H1 (cell line): ENCODE data around the gene AKR1D1. TPM values are rescaled to one million over a fixed set of nuclear protein-coding genes. Genes with fewer than 3 reads are reported as not detected.

Experiments used
- JUND ChIP-seq: IDR thresholded peaks from 2 replicates; pipeline ENCODE4 v1.6.1; 2011; ENCODE audit warnings: mild to moderate bottlenecking, improper control_type of control experiment, low read length
- POLR2AphosphoS5 ChIP-seq: IDR thresholded peaks from 2 replicates; pipeline ENCODE4 v1.6.1; 2011; ENCODE audit warnings: low read depth, low read length
- RAD21 ChIP-seq, 2 experiments: IDR thresholded peaks in 1 of 2; conservative IDR thresholded peaks in 1 of 2; 2 replicates each; pipeline ENCODE4 v1.6.1; 2011; ENCODE audit warnings: low read depth in 2 of 2, low read length in 2 of 2, improper control_type of control experiment in 1 of 2, inconsistent platforms in 1 of 2, mild to moderate bottlenecking in 1 of 2, moderate library complexity in 1 of 2
- RBBP5 ChIP-seq: IDR thresholded peaks from 2 replicates; pipeline ENCODE4 v1.7.1; 2012; ENCODE audit warnings: low read depth, mild to moderate bottlenecking, inconsistent platforms, low read length, moderate library complexity, borderline replicate concordance
- TAF7 ChIP-seq: optimal IDR thresholded peaks from 2 replicates; pipeline ENCODE3; 2011; ENCODE audit warnings: low read depth, mild to moderate bottlenecking, inconsistent platforms, low read length, moderate library complexity, borderline replicate concordance
- polyA plus RNA-seq, 7 experiments: library from polyadenylated mRNA; depleted of rRNA in 3 of 7; stranded (reverse) in 5 of 7; unstranded in 2 of 7; fragments of >200 nt in 5 of 7; fragments of 200-250 nt in 2 of 7; gene quantifications; 1 replicate in 5 of 7; 2 replicates in 1 of 7; 4 replicates in 1 of 7; pipeline versions ENCODE4 v1.2.1 to v1.2.3, GENCODE V29; 2011 to 2013; ENCODE audit warnings: missing spikeins in 2 of 7, mixed read lengths in 2 of 7
- total RNA-seq: library from RNA; stranded (reverse); fragmentation: NEBNext Ultra II Directional; extraction: Animal tissue kit (Norgen Biotek cat#: 25700); gene quantifications from 2 replicates; pipeline ENCODE4 v1.2.1, GENCODE V29; 2021
- TF ChIP-seq, protein P1 (sequence below): fragments of 300-600 bp; sonication (generic); IDR thresholded peaks from 2 replicates; pipeline ENCODE4 v1.7.1; 2012; ENCODE audit warnings: low read length, moderate library complexity, mild to moderate bottlenecking, inconsistent platforms; ENCODE audit not compliant: insufficient replicate concordance
- TF ChIP-seq, protein P2 (sequence below): IDR thresholded peaks from 2 replicates; pipeline ENCODE4 v1.6.1; 2012; ENCODE audit warnings: inconsistent platforms

Gene AKR1D1
- total and polyA plus RNA-seq, 2 of the 8 experiments (the other 6 are each of a cell fraction or from before 2014, with no cell fraction given), result not detected

DNA sequence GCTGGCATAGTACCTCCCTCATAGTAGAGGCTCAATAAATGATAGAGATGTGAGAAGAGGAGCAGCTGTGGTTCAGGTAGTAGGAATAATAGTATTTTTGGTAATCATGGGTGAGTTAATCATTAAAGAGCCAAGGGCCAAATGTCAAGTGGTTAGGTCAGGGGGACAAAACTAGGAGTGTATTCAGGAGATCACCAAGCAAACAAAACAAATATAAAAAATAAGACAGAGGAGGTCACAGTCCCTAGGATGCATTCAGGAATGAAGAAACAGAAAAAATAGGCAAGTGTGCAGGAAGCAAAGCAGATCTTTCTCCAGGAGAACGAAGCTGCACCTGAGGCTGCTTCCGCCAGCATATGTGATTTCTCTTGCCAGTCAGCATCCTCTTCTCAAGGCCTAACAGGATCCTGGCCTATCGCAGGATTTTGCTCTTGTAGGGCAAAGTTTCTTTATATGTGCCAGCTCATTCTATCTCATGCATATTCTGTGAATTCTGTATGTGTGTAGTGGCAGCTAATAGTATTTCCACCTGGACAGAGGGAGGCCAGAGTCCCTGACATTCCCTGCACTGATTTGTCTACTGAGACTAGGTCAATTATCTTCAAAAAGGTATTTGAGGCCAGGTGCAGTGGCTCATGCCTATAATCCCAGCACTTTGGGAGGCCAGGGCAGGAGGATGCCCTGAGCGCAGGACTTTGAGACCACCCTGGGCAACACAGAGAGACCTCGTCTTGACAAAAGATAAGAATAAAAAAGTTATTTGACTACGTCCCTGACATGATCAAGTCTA is 82.7 kb downstream of the AKR1D1 start (continued):
- TF ChIP-seq, protein P1, sequence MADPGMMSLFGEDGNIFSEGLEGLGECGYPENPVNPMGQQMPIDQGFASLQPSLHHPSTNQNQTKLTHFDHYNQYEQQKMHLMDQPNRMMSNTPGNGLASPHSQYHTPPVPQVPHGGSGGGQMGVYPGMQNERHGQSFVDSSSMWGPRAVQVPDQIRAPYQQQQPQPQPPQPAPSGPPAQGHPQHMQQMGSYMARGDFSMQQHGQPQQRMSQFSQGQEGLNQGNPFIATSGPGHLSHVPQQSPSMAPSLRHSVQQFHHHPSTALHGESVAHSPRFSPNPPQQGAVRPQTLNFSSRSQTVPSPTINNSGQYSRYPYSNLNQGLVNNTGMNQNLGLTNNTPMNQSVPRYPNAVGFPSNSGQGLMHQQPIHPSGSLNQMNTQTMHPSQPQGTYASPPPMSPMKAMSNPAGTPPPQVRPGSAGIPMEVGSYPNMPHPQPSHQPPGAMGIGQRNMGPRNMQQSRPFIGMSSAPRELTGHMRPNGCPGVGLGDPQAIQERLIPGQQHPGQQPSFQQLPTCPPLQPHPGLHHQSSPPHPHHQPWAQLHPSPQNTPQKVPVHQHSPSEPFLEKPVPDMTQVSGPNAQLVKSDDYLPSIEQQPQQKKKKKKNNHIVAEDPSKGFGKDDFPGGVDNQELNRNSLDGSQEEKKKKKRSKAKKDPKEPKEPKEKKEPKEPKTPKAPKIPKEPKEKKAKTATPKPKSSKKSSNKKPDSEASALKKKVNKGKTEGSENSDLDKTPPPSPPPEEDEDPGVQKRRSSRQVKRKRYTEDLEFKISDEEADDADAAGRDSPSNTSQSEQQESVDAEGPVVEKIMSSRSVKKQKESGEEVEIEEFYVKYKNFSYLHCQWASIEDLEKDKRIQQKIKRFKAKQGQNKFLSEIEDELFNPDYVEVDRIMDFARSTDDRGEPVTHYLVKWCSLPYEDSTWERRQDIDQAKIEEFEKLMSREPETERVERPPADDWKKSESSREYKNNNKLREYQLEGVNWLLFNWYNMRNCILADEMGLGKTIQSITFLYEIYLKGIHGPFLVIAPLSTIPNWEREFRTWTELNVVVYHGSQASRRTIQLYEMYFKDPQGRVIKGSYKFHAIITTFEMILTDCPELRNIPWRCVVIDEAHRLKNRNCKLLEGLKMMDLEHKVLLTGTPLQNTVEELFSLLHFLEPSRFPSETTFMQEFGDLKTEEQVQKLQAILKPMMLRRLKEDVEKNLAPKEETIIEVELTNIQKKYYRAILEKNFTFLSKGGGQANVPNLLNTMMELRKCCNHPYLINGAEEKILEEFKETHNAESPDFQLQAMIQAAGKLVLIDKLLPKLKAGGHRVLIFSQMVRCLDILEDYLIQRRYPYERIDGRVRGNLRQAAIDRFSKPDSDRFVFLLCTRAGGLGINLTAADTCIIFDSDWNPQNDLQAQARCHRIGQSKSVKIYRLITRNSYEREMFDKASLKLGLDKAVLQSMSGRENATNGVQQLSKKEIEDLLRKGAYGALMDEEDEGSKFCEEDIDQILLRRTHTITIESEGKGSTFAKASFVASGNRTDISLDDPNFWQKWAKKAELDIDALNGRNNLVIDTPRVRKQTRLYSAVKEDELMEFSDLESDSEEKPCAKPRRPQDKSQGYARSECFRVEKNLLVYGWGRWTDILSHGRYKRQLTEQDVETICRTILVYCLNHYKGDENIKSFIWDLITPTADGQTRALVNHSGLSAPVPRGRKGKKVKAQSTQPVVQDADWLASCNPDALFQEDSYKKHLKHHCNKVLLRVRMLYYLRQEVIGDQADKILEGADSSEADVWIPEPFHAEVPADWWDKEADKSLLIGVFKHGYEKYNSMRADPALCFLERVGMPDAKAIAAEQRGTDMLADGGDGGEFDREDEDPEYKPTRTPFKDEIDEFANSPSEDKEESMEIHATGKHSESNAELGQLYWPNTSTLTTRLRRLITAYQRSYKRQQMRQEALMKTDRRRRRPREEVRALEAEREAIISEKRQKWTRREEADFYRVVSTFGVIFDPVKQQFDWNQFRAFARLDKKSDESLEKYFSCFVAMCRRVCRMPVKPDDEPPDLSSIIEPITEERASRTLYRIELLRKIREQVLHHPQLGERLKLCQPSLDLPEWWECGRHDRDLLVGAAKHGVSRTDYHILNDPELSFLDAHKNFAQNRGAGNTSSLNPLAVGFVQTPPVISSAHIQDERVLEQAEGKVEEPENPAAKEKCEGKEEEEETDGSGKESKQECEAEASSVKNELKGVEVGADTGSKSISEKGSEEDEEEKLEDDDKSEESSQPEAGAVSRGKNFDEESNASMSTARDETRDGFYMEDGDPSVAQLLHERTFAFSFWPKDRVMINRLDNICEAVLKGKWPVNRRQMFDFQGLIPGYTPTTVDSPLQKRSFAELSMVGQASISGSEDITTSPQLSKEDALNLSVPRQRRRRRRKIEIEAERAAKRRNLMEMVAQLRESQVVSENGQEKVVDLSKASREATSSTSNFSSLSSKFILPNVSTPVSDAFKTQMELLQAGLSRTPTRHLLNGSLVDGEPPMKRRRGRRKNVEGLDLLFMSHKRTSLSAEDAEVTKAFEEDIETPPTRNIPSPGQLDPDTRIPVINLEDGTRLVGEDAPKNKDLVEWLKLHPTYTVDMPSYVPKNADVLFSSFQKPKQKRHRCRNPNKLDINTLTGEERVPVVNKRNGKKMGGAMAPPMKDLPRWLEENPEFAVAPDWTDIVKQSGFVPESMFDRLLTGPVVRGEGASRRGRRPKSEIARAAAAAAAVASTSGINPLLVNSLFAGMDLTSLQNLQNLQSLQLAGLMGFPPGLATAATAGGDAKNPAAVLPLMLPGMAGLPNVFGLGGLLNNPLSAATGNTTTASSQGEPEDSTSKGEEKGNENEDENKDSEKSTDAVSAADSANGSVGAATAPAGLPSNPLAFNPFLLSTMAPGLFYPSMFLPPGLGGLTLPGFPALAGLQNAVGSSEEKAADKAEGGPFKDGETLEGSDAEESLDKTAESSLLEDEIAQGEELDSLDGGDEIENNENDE, result no peak
- TF ChIP-seq TAF7 (no peak), JUND (no peak), POLR2AphosphoS5 (no peak), RAD21 (IDR thresholded peaks at IDR 0.05 in 1 of 2, conservative IDR thresholded peaks at IDR 0.05 in 1 of 2; ENCODE audit: low read depth in 2 of 2, low read length in 2 of 2) (no peak), RBBP5 (no peak)
- TF ChIP-seq, protein P2, sequence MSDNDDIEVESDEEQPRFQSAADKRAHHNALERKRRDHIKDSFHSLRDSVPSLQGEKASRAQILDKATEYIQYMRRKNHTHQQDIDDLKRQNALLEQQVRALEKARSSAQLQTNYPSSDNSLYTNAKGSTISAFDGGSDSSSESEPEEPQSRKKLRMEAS, result no peak
